HCT116 (cell line): ENCODE data around the gene KLHDC7B. TPM values are rescaled to one million over a fixed set of nuclear protein-coding genes. Genes with fewer than 3 reads are reported as not detected.
A peak's percentile ranks its signal among the peaks of the same experiment; 100 is the strongest.

Experiments used
- ATAC-seq: fragments of 200-7000 bp; cut with Tn5 transposase; 2 replicates; pipeline ENCODE4 v1.9.1; 2020; ENCODE audit warnings: mild to moderate bottlenecking, moderate library complexity
- BruUV-seq: library from RNA; stranded (reverse); fragments of 400-500 nt; replicated peaks from 2 replicates; lab custom pipeline; 2021; lab: Mats Ljungman, UMichigan
- CTCF ChIA-PET: fragments of 300-600 bp; sonication (Branson Sonifier 250); formaldehyde crosslinking; loops from one replicate; lab custom pipeline; 2021; ENCODE audit warnings: antibody characterized with exemption; lab: Charles Lee
- POLR2A ChIA-PET: fragments of 300-600, 350-600 bp; sonication (Branson Sonifier 250); formaldehyde crosslinking; loops from one replicate; lab custom pipeline; 2021; ENCODE audit warnings: antibody characterized with exemption; lab: Charles Lee
- RAD21 ChIA-PET, 2 experiments: fragments of 300-600 bp; sonication (Branson Sonifier 250); formaldehyde crosslinking; loops; one replicate each; lab custom pipeline; 2023; ENCODE audit warnings: low total read pairs in 2 of 2; ENCODE audit not compliant: uncharacterized antibody in 2 of 2, unreplicated experiment in 2 of 2, low non-redundant PET in 1 of 2; lab: Charles Lee
- DNase-seq: peaks from one replicate; pipeline ENCODE4 v3.0.0-alpha.2; 2010; ENCODE audit warnings: low read depth, low spot score
- H2AFZ ChIP-seq: fragments of 200-600 bp; shearing (Covaris generic), sonication (generic); 2 replicates; pipeline ENCODE4 v1.6.1; 2017; ENCODE audit warnings: low read depth, mixed run types, mixed read lengths, antibody characterized with exemption, low read length; ENCODE audit not compliant: poor library complexity, severe bottlenecking
- H3K27ac ChIP-seq: 2 replicates; pipeline ENCODE4 v1.5.1; 2012; ENCODE audit warnings: low read depth, low read length
- H3K27me3 ChIP-seq: fragments of 200-600 bp; sonication (generic); 2 replicates; pipeline ENCODE4 v1.6.1; 2016; ENCODE audit warnings: mixed run types, low read length, mixed read lengths; ENCODE audit not compliant: insufficient read depth
- H3K36me3 ChIP-seq, 2 experiments: fragments of 200-500 bp in 1 of 2; fragments of 200-600 bp in 1 of 2; sonication (Bioruptor generic) in 1 of 2; sonication (generic) in 1 of 2; 2 replicates each; pipeline versions ENCODE4 v1.5.1 to v1.6.1; 2014 to 2016; ENCODE audit warnings: low read length in 2 of 2, inconsistent platforms in 1 of 2, mixed read lengths in 1 of 2, mixed run types in 1 of 2; ENCODE audit not compliant: insufficient read depth in 2 of 2, control insufficient read depth in 1 of 2
- H3K4me1 ChIP-seq, 2 experiments: fragments of 200-600 bp in 1 of 2; sonication (generic) in 1 of 2; 2 replicates each; pipeline versions ENCODE4 v1.5.1 to v1.6.1; 2012 to 2017; ENCODE audit warnings: low read length in 2 of 2, inconsistent platforms in 1 of 2, mild to moderate bottlenecking in 1 of 2, mixed read lengths in 1 of 2, mixed run types in 1 of 2, moderate library complexity in 1 of 2; ENCODE audit not compliant: insufficient read depth in 2 of 2, control insufficient read depth in 1 of 2
- H3K4me2 ChIP-seq: fragments of 200-600 bp; sonication (generic); 2 replicates; pipeline ENCODE4 v1.6.1; 2017; ENCODE audit warnings: mixed run types, low read length, mixed read lengths
- H3K4me3 ChIP-seq, 2 experiments: fragments of 200-600 bp in 1 of 2; sonication (generic) in 1 of 2; replicated peaks in 1 of 2; 2 replicates each; pipeline ENCODE4 v1.5.1; 2011 to 2016; ENCODE audit warnings: low read length in 2 of 2, control low read depth in 1 of 2, low read depth in 1 of 2, mild to moderate bottlenecking in 1 of 2, mixed read lengths in 1 of 2, mixed run types in 1 of 2
- H3K79me2 ChIP-seq: fragments of 200-600 bp; sonication (generic); 2 replicates; pipeline ENCODE4 v1.6.1; 2017; ENCODE audit warnings: mild to moderate bottlenecking, mixed run types, low read length, moderate library complexity, mixed read lengths; ENCODE audit not compliant: insufficient read depth
- H3K9ac ChIP-seq: fragments of 200-600 bp; sonication (generic); 2 replicates; pipeline ENCODE4 v1.6.1; 2016; ENCODE audit warnings: low read length, mixed read lengths
- H3K9me2 ChIP-seq: fragments of 200-600 bp; sonication (generic), shearing (Covaris generic); 2 replicates; pipeline ENCODE4 v1.6.1; 2017; ENCODE audit warnings: mixed run types, mild to moderate bottlenecking, moderate library complexity; ENCODE audit not compliant: insufficient read depth
- H3K9me3 ChIP-seq, 2 experiments: fragments of 200-500 bp in 1 of 2; fragments of 200-600 bp in 1 of 2; sonication (Bioruptor generic) in 1 of 2; sonication (generic) in 1 of 2; 2 replicates each; pipeline ENCODE4 v1.6.1; 2014 to 2017; ENCODE audit warnings: low read length in 2 of 2, mixed read lengths in 2 of 2, inconsistent platforms in 1 of 2, low read depth in 1 of 2, mild to moderate bottlenecking in 1 of 2, mixed run types in 1 of 2, moderate library complexity in 1 of 2; ENCODE audit not compliant: control insufficient read depth in 1 of 2, insufficient read depth in 1 of 2
- H4K20me1 ChIP-seq: fragments of 200-600 bp; sonication (generic), shearing (Covaris generic); 2 replicates; pipeline ENCODE4 v1.6.1; 2017; ENCODE audit warnings: mixed run types, mild to moderate bottlenecking, moderate library complexity; ENCODE audit not compliant: insufficient read depth
- ELF1 ChIP-seq: IDR thresholded peaks from 2 replicates; pipeline ENCODE4 v1.6.1; 2012; ENCODE audit warnings: low read depth, borderline replicate concordance
- EZH2 ChIP-seq: fragments of 200-600 bp; sonication (generic); IDR thresholded peaks from 2 replicates; pipeline ENCODE4 v1.6.1; 2017; ENCODE audit warnings: antibody characterized with exemption, mixed run types
- EZH2phosphoT487 ChIP-seq: fragments of 200-600 bp; IDR thresholded peaks from 2 replicates; pipeline ENCODE4 v1.6.1; 2018; ENCODE audit warnings: antibody characterized with exemption, borderline replicate concordance
- POLR2A ChIP-seq: IDR thresholded peaks from 2 replicates; pipeline ENCODE4 v1.7.0; 2011; ENCODE audit warnings: borderline replicate concordance; ENCODE audit not compliant: insufficient read depth, insufficient read length; ENCODE audit errors: extremely low read depth
- SIN3A ChIP-seq: IDR thresholded peaks from 2 replicates; pipeline ENCODE4 v1.6.1; 2012; ENCODE audit warnings: low read depth
- TCF7L2 ChIP-seq: IDR thresholded peaks from 2 replicates; pipeline ENCODE4 v1.7.0; 2011; ENCODE audit warnings: borderline replicate concordance, inconsistent platforms; ENCODE audit not compliant: insufficient read depth, insufficient read length; ENCODE audit errors: extremely low read depth
- YY1 ChIP-seq: IDR thresholded peaks from 2 replicates; pipeline ENCODE4 v1.6.1; 2011; ENCODE audit warnings: low read length, low read depth, moderate library complexity, mild to moderate bottlenecking; ENCODE audit not compliant: insufficient replicate concordance; ENCODE audit errors: extremely low read depth
- intact Hi-C: fragments of 100-400 bp; cut with micrococcal nuclease; formaldehyde crosslinking; loops from 2 replicates; pipeline ENCODE4 v1.10.0; 2022
- total RNA-seq: library from RNA; stranded (reverse); gene quantifications from one replicate; pipeline ENCODE4 v1.2.1, GENCODE V29; 2021; ENCODE audit not compliant: unreplicated experiment
- TF ChIP-seq, protein P1 (sequence below), 3 experiments: fragments of 200-600 bp in 1 of 3; sonication (generic) in 1 of 3; IDR thresholded peaks in 2 of 3; conservative IDR thresholded peaks in 1 of 3; 2 replicates each; pipeline ENCODE4 v1.5.1; 2012 to 2017; ENCODE audit warnings: low read depth in 2 of 3, low read length in 2 of 3, antibody characterized with exemption in 1 of 3, borderline replicate concordance in 1 of 3, control low read depth in 1 of 3, mild to moderate bottlenecking in 1 of 3, mixed read lengths in 1 of 3, mixed run types in 1 of 3, moderate library complexity in 1 of 3; ENCODE audit not compliant: insufficient read depth in 1 of 3
- TF ChIP-seq, protein P2 (sequence below): IDR thresholded peaks from 2 replicates; pipeline ENCODE4 v1.6.1; 2012
- TF ChIP-seq, protein P3 (sequence below): IDR thresholded peaks from 2 replicates; pipeline ENCODE4 v1.6.1; 2012
- TF ChIP-seq, protein P4 (sequence below): IDR thresholded peaks from 2 replicates; pipeline ENCODE4 v1.6.1; 2011; ENCODE audit warnings: mild to moderate bottlenecking, low read length, moderate library complexity; ENCODE audit not compliant: insufficient replicate concordance; ENCODE audit errors: extremely low read depth

Gene KLHDC7B
- total RNA-seq, 1 experiment from 2014 or later = 0.69 TPM

DNA sequence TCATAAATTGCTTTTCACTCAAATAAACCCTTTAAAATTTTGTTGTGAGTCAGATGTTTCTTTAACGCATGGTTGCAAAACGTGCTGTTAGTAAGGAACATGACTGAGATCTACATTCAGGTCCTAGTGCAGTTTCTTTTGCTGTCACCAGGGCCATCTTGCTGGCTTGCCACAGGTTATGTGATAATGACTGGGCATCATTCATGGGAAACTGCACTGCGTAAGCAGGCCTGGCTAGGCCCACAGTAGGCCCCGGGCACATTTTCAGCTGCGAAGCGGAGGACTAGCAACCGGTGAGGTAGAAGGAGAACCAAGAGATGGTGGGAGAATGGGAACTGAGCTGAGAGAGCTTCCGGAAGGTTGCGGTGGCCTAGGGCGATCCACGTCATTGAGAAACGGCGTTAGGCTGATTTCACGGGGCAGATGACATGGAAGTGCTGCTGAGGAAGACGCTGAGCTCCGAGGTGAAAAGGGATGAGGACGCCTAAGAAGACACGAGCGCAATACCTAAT, 3.2 kb upstream of the KLHDC7B start (continued):
- TF ChIP-seq, protein P1, sequence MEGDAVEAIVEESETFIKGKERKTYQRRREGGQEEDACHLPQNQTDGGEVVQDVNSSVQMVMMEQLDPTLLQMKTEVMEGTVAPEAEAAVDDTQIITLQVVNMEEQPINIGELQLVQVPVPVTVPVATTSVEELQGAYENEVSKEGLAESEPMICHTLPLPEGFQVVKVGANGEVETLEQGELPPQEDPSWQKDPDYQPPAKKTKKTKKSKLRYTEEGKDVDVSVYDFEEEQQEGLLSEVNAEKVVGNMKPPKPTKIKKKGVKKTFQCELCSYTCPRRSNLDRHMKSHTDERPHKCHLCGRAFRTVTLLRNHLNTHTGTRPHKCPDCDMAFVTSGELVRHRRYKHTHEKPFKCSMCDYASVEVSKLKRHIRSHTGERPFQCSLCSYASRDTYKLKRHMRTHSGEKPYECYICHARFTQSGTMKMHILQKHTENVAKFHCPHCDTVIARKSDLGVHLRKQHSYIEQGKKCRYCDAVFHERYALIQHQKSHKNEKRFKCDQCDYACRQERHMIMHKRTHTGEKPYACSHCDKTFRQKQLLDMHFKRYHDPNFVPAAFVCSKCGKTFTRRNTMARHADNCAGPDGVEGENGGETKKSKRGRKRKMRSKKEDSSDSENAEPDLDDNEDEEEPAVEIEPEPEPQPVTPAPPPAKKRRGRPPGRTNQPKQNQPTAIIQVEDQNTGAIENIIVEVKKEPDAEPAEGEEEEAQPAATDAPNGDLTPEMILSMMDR (IDR thresholded peaks at IDR 0.05 in 2 of 3, conservative IDR thresholded peaks at IDR 0.05 in 1 of 3; ENCODE audit: borderline replicate concordance in 1 of 3, insufficient read depth in 1 of 3, low read depth in 2 of 3, low read length in 2 of 3) = no peak
- no peak for TF ChIP-seq EZH2
- TF ChIP-seq, all 23 proteins: peak for 0

DNA sequence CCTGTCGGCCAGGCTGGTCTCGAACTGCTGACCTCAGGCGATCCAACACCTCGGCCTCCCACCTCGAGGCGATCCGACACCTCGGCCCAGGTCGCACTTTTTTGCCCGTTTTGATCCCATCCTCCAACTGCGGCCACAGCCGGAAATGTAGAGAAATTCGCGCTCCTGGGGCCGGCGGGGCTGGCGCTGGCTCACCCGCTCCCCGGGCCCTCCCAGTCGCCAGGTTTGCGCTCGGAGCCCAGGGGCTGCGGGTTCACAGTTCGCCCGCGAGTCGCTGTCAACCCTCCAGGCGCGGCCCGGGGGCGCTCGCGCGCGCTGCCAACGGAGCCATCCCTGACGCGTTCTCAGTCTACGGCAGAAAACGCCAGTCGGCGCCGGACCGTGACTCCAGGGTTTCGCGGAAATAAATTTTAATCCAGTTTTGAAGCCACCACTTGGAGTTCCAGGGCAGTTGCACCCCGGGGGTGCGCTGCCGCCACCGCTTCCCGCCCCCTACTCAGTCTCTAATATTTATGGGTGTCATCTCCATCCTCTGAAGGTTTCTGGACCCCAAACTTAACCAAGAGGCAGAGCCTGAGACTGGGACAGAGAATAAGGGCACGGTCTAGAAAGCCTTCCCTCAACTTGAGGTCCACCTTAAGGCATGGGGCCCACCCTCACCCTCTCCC, 1.5 kb upstream of the KLHDC7B start:
- H3K9me2 ChIP-seq = no peaks in the 10 kb centered on the region
- peaks cover 13 to 45% of the 10 kb centered on the region in 2 experiments; a peak in 3 of 4 replicates for H3K4me1 ChIP-seq
- POLR2A ChIA-PET = interaction anchor here (1.6 to 1.9 kb wide), 2 partner anchors 9 to 10 kb away, joined by 5 to 7 read pairs; no protein-coding TSS in a partner anchor
- H4K20me1 ChIP-seq = no peaks in the 10 kb centered on the region
- no peak for DNase-seq
- peak overlapping the region; percentile 53 for H3K9ac ChIP-seq
- H3K27me3 ChIP-seq = no peaks in the 10 kb centered on the region
- RAD21 ChIA-PET = no interaction called here
- H3K27ac ChIP-seq = peak overlapping the region; percentile 27
- TF ChIP-seq TCF7L2 (no peak), ELF1 (no peak), POLR2A (no peak), EZH2phosphoT487 (no peak), YY1 (peak; percentile 9), SIN3A (no peak)
- TF ChIP-seq, protein P2, sequence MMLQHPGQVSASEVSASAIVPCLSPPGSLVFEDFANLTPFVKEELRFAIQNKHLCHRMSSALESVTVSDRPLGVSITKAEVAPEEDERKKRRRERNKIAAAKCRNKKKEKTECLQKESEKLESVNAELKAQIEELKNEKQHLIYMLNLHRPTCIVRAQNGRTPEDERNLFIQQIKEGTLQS = no peak
- TF ChIP-seq, protein P1 (IDR thresholded peaks at IDR 0.05 in 2 of 3, conservative IDR thresholded peaks at IDR 0.05 in 1 of 3; ENCODE audit: borderline replicate concordance in 1 of 3, insufficient read depth in 1 of 3, low read depth in 2 of 3, low read length in 2 of 3) = peak; percentile 59 to 68 (median 60); a peak in 5 of 6 replicates
- TF ChIP-seq, protein P3, sequence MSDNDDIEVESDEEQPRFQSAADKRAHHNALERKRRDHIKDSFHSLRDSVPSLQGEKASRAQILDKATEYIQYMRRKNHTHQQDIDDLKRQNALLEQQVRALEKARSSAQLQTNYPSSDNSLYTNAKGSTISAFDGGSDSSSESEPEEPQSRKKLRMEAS = 0 out of 2 replicates have a peak, but pooled peaks have one; percentile 35
- TF ChIP-seq, protein P4, sequence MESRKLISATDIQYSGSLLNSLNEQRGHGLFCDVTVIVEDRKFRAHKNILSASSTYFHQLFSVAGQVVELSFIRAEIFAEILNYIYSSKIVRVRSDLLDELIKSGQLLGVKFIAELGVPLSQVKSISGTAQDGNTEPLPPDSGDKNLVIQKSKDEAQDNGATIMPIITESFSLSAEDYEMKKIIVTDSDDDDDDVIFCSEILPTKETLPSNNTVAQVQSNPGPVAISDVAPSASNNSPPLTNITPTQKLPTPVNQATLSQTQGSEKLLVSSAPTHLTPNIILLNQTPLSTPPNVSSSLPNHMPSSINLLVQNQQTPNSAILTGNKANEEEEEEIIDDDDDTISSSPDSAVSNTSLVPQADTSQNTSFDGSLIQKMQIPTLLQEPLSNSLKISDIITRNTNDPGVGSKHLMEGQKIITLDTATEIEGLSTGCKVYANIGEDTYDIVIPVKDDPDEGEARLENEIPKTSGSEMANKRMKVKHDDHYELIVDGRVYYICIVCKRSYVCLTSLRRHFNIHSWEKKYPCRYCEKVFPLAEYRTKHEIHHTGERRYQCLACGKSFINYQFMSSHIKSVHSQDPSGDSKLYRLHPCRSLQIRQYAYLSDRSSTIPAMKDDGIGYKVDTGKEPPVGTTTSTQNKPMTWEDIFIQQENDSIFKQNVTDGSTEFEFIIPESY = no peak
- TF ChIP-seq, all 23 proteins: peak for 3
- BruUV-seq = no TSS peak
- no peaks in the 10 kb centered on the region for H3K9me3 ChIP-seq
- CTCF ChIA-PET = interaction anchor here (1.8 kb wide), 1 partner anchor 18 kb away, joined by 6 read pairs; the partner anchor contains the start of gene SCO2
- intact Hi-C loops = no loop called here
- peak overlapping the region; percentile 94 for H2AFZ ChIP-seq
- no peaks in the 10 kb centered on the region for H3K79me2 ChIP-seq
- peak overlapping the region; percentile 32 to 53 for H3K4me3 ChIP-seq
- H3K4me2 ChIP-seq = peak overlapping the region; percentile 77
- peak; percentile 93 for ATAC-seq
- H3K36me3 ChIP-seq = no peaks in the 10 kb centered on the region
